ENCODE measurements around the gene HELQ.
"Not testable (repeated sequence)": the region's sequence is repeated elsewhere in the genome, so short reads cannot be mapped to it uniquely, and the experiment has no call there.

Gene HELQ

GRCh38 chr4:83455281-83456183 is at the start of gene HELQ, which contains the start of gene MRPS18C:
Gene HELQ (minus strand): TSS chr4:83455823. CDS start chr4:83455693, 130 bp downstream.
Gene MRPS18C (plus strand): TSS chr4:83456058. CDS start chr4:83456078, 20 bp downstream.
- peak; percentile 92 for DNase-seq

GRCh38 chr4:83504996-83505395 is 49.4 kb upstream of the HELQ start:
- DNase-seq: no peak

- no peak for DNase-seq
Observed at GRCh38 chr4:83504503-83504902, 48.9 kb upstream of the HELQ start.

- DNase-seq: no peak
Observed at GRCh38 chr4:83503974-83504373, 48.4 kb upstream of the HELQ start.

GRCh38 chr4:83501671-83502070 is 46.0 kb upstream of the HELQ start:
- DNase-seq: not testable (repeated sequence)

GRCh38 chr4:83498187-83498586 is 42.6 kb upstream of the HELQ start:
- no peak for DNase-seq

GRCh38 chr4:83496085-83496917 is 40.7 kb upstream of the HELQ start:
- DNase-seq: not testable (repeated sequence)

- peak; percentile 27 for DNase-seq
Observed at GRCh38 chr4:83490876-83491450, 35.3 kb upstream of the HELQ start.

- DNase-seq: no peak
Observed at GRCh38 chr4:83489711-83490326, 34.2 kb upstream of the HELQ start.

- DNase-seq: no peak
Observed at GRCh38 chr4:83486457-83487129, 31.0 kb upstream of the HELQ start.

- DNase-seq: peak; percentile 83
Observed at GRCh38 chr4:83484500-83485461, 29.2 kb upstream of the HELQ start, which contains the start of gene ABRAXAS1. Gene ABRAXAS1 (minus strand): TSS chr4:83485100. CDS start chr4:83485072, 28 bp downstream.

- DNase-seq: no peak
Observed at GRCh38 chr4:83473966-83474365, 18.3 kb upstream of the HELQ start.

- DNase-seq: no peak
Observed at GRCh38 chr4:83473423-83473822, 17.8 kb upstream of the HELQ start.

- no peak for DNase-seq
Observed at GRCh38 chr4:83456184-83456501, 520 bp upstream of the HELQ start.

GRCh38 chr4:83454686-83455085 is 937 bp downstream of the HELQ start:
- no peak for DNase-seq

GRCh38 chr4:83449009-83449408 is 6.6 kb downstream of the HELQ start:
- no peak for DNase-seq

GRCh38 chr4:83440899-83441298 is 14.7 kb downstream of the HELQ start:
- DNase-seq: no peak

GRCh38 chr4:83440148-83440814 is 15.3 kb downstream of the HELQ start:
- no peak for DNase-seq

GRCh38 chr4:83438719-83439118 is 16.9 kb downstream of the HELQ start:
- DNase-seq: peak; percentile 8

GRCh38 chr4:83436680-83437079 is 18.9 kb downstream of the HELQ start:
- DNase-seq: no peak

Measured in HCEC 1CT (cell line).